Uterus (tissue), 2 donors: ENCODE results near the gene INTS4.

Experiments
- POLR2A ChIP-seq, 2 donors: fragments of 450-650 bp; IDR thresholded peaks; one replicate each; pipeline ENCODE4 v1.6.1; 2016; ENCODE audit warnings: antibody characterized with exemption in 2 of 2, mild to moderate bottlenecking in 1 of 2, moderate library complexity in 1 of 2
- TF ChIP-seq, protein P1 (sequence below), 4 experiments: fragments of 200-600 bp in 2 of 4; fragments of 450-650 bp in 2 of 4; sonication (generic) in 2 of 4; IDR thresholded peaks; one replicate each; pipeline ENCODE4 v1.5.1; 2016 to 2019; ENCODE audit warnings: antibody characterized with exemption in 4 of 4, mild to moderate bottlenecking in 2 of 4, moderate library complexity in 1 of 4

DNA sequence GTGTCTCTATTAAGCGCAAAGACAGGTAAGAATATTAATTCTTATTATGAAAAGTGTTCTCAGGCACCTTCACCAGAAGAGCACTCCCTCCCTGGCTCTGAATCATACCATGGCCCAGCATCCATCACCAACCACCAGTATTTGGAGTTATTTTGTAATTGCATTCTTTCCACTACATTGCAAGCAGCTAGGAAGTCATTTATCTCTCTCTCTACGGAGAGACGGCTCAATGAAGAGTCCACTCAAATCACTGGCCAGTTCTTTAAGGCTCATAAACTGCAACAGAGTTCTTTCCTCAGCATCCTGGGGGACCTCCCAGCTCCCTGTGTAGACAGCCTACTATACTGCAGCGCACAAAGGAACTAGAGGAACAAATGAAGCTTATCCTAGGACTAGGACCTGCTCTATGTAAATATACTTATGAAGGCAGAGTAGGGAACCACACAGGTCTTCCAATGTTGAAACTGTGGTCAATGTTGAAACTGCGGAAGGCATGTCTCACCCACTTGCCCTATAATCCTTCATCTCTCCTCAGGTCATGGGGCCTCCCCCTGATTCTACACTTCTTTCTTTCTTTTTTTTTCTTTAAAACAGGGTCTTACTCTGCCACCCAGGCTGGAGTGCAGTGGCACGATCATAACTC lies 110.2 kb downstream of the INTS4 start:
- TF ChIP-seq, protein P1, sequence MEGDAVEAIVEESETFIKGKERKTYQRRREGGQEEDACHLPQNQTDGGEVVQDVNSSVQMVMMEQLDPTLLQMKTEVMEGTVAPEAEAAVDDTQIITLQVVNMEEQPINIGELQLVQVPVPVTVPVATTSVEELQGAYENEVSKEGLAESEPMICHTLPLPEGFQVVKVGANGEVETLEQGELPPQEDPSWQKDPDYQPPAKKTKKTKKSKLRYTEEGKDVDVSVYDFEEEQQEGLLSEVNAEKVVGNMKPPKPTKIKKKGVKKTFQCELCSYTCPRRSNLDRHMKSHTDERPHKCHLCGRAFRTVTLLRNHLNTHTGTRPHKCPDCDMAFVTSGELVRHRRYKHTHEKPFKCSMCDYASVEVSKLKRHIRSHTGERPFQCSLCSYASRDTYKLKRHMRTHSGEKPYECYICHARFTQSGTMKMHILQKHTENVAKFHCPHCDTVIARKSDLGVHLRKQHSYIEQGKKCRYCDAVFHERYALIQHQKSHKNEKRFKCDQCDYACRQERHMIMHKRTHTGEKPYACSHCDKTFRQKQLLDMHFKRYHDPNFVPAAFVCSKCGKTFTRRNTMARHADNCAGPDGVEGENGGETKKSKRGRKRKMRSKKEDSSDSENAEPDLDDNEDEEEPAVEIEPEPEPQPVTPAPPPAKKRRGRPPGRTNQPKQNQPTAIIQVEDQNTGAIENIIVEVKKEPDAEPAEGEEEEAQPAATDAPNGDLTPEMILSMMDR (IDR thresholded peaks at IDR 0.05), result no peak
- TF ChIP-seq POLR2A (IDR thresholded peaks at IDR 0.05), result no peak
